ENCODE results near the gene PLCB3. TPM values are rescaled to one million over a fixed set of nuclear protein-coding genes. Genes with fewer than 3 reads are reported as not detected.

PLCB3 gene
- total RNA-seq, 1 donor from 2014 or later, result 15.3 TPM

DNA sequence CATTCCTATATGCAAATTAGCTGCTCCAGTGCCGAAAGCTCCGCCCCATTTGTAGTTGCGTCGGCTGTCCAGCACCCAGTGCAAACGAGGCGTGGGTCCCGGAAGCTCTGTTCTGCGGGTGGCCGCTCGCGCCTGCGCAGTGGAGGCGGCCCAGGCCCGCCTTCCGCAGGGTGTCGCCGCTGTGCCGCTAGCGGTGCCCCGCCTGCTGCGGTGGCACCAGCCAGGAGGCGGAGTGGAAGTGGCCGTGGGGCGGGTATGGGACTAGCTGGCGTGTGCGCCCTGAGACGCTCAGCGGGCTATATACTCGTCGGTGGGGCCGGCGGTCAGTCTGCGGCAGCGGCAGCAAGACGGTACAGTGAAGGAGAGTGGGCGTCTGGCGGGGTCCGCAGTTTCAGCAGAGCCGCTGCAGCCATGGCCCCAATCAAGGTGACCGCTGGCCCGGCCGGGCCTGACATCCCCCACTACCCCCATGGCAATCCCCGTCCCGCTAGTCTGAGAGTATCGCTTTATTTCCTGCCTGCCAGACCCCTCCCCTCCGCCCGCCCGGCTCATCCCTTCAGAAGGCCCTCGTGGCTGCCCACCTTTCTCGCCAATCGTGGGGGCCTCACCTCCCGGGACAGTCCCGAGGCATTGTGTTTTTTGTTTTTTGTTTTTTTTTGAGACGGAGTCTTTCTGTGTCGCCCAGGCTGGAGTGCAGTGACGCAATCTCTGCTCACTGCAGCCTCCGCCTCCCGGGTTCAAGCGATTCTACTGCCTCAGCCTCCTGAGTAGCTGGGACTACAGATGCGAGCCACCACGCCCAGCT lies 66.8 kb downstream of the PLCB3 start, which contains the start of gene PRDX5:
PRDX5 (plus strand) TSS at position 161 of the 805 bp plus-strand sequence; CDS start at position 256, 95 bp downstream.

Other genes starting within 250 kb of the PLCB3 start
- not detected in 2 replicates for gene FLRT1, start 215.6 kb upstream of the PLCB3 start, total RNA-seq
- gene MACROD1, start 85.4 kb upstream of the PLCB3 start, total RNA-seq, result 19.3 and 22.3 TPM in 2 replicates
- 112 and 116 TPM in 2 replicates for gene STIP1, start 65.4 kb upstream of the PLCB3 start, total RNA-seq
- 7.2 and 9.3 TPM in 2 replicates for gene FERMT3, start 44.8 kb upstream of the PLCB3 start, total RNA-seq
- gene TRPT1, start 25.3 kb upstream of the PLCB3 start, total RNA-seq, result 19.5 and 25.5 TPM in 2 replicates
- gene NUDT22, start 25.3 kb upstream of the PLCB3 start, total RNA-seq, result 27.1 and 40.1 TPM in 2 replicates
- gene DNAJC4, start 21.0 kb upstream of the PLCB3 start, total RNA-seq, result 13.8 and 14.1 TPM in 2 replicates
- 13.7 and 19.8 TPM in 2 replicates for gene VEGFB, start 16.9 kb upstream of the PLCB3 start, total RNA-seq
- gene FKBP2, start 10.4 kb upstream of the PLCB3 start, total RNA-seq, result 71.8 and 72.9 TPM in 2 replicates
- gene PPP1R14B, start 4.6 kb upstream of the PLCB3 start, total RNA-seq, result 89.6 and 110 TPM in 2 replicates
- 46.2 and 69.0 TPM in 2 replicates for gene BAD, start 33.1 kb downstream of the PLCB3 start, total RNA-seq
- gene GPR137, start 34.3 kb downstream of the PLCB3 start, total RNA-seq, result 6.0 and 7.7 TPM in 2 replicates
- not detected in 2 replicates for gene KCNK4, start 39.8 kb downstream of the PLCB3 start, total RNA-seq
- gene CATSPERZ, start 48.8 kb downstream of the PLCB3 start, total RNA-seq, result 0.11 TPM in 1 of 2 replicates, not detected in the other
- 42.8 and 56.0 TPM in 2 replicates for gene ESRRA, start 54.0 kb downstream of the PLCB3 start, total RNA-seq
- gene TRMT112, start 66.0 kb downstream of the PLCB3 start, total RNA-seq, result 231 and 235 TPM in 2 replicates
- 194 and 276 TPM in 2 replicates for gene PRDX5, start 66.6 kb downstream of the PLCB3 start, total RNA-seq
- 1.0 and 1.5 TPM in 2 replicates for gene CCDC88B, start 88.7 kb downstream of the PLCB3 start, total RNA-seq
- 25.1 and 26.0 TPM in 2 replicates for gene RPS6KA4, start 107.6 kb downstream of the PLCB3 start, total RNA-seq

Data from dermis lymphatic vessel endothelial cell (primary cell).